Astrocyte (in vitro differentiated cells and primary cell): ENCODE data around the gene OLFML2B. TPM values are rescaled to one million over a fixed set of nuclear protein-coding genes. Genes with fewer than 3 reads are reported as not detected.

ENCODE experiments used
- DNase-seq: peaks from one replicate; pipeline ENCODE4 v3.0.0-alpha.2; 2010; ENCODE audit warnings: low read depth
- FAIRE-seq: peaks from 2 replicates; lab custom pipeline; 2011; peaks lifted over from hg19 to GRCh38; lab: Jason Lieb, UNC
- H2AFZ ChIP-seq: 2 replicates; pipeline ENCODE4 v1.6.0; 2012; ENCODE audit warnings: low read depth, low read length, inconsistent platforms
- H3K27ac ChIP-seq: 2 replicates; pipeline ENCODE4 v1.5.1; 2011; ENCODE audit warnings: low read depth, low read length, inconsistent platforms
- H3K27me3 ChIP-seq: 2 replicates; pipeline ENCODE4 v1.6.0; 2011; ENCODE audit warnings: low read length, inconsistent platforms; ENCODE audit not compliant: insufficient read depth
- H3K36me3 ChIP-seq: 2 replicates; pipeline ENCODE4 v1.5.1; 2011; ENCODE audit warnings: low read length, inconsistent platforms; ENCODE audit not compliant: insufficient read depth
- H3K4me1 ChIP-seq: 2 replicates; pipeline ENCODE4 v1.5.1; 2011; ENCODE audit warnings: low read length, inconsistent platforms; ENCODE audit not compliant: insufficient read depth
- H3K4me2 ChIP-seq: 2 replicates; pipeline ENCODE4 v1.6.0; 2012; ENCODE audit warnings: low read length, inconsistent platforms
- H3K4me3 ChIP-seq: 2 replicates; pipeline ENCODE4 v1.5.1; 2011; ENCODE audit warnings: low read depth, mild to moderate bottlenecking, low read length, inconsistent platforms; ENCODE audit not compliant: insufficient read depth
- H3K79me2 ChIP-seq: 2 replicates; pipeline ENCODE4 v1.6.0; 2012; ENCODE audit warnings: mild to moderate bottlenecking, low read length, inconsistent platforms; ENCODE audit not compliant: insufficient read depth
- H3K9ac ChIP-seq: 2 replicates; pipeline ENCODE4 v1.6.0; 2012; ENCODE audit warnings: mild to moderate bottlenecking, low read length, inconsistent platforms
- H3K9me3 ChIP-seq: 2 replicates; pipeline ENCODE4 v1.5.1; 2012; ENCODE audit warnings: low read depth, mild to moderate bottlenecking, low read length, inconsistent platforms; ENCODE audit not compliant: insufficient read depth
- H4K20me1 ChIP-seq: 2 replicates; pipeline ENCODE4 v1.6.0; 2012; ENCODE audit warnings: low read length, inconsistent platforms; ENCODE audit not compliant: insufficient read depth
- H3K27ac Mint-ChIP-seq: one replicate; pipeline ENCODE4 v1.8.0; 2021; ENCODE audit warnings: mild to moderate bottlenecking, mixed read lengths; ENCODE audit not compliant: unreplicated experiment
- H3K27me3 Mint-ChIP-seq: one replicate; pipeline ENCODE4 v1.8.0; 2021; ENCODE audit warnings: low read depth, mixed read lengths; ENCODE audit not compliant: unreplicated experiment
- H3K36me3 Mint-ChIP-seq: one replicate; pipeline ENCODE4 v1.8.0; 2021; ENCODE audit warnings: low read depth, mixed read lengths; ENCODE audit not compliant: unreplicated experiment
- H3K4me1 Mint-ChIP-seq: one replicate; pipeline ENCODE4 v1.8.0; 2021; ENCODE audit warnings: low read depth, mixed read lengths; ENCODE audit not compliant: unreplicated experiment
- H3K4me3 Mint-ChIP-seq: one replicate; pipeline ENCODE4 v1.8.0; 2021; ENCODE audit warnings: mild to moderate bottlenecking, moderate library complexity, mixed read lengths; ENCODE audit not compliant: unreplicated experiment
- H3K9me3 Mint-ChIP-seq: one replicate; pipeline ENCODE4 v1.8.0; 2021; ENCODE audit warnings: mild to moderate bottlenecking, mixed read lengths; ENCODE audit not compliant: unreplicated experiment
- EZH2 ChIP-seq: IDR thresholded peaks from 2 replicates; pipeline ENCODE4 v1.6.1; 2012; ENCODE audit warnings: mild to moderate bottlenecking, low read length, inconsistent platforms; ENCODE audit not compliant: insufficient read depth
- total RNA-seq: library from RNA; stranded (reverse); gene quantifications from 2 replicates; pipeline ENCODE4 v1.2.1, GENCODE V29; 2021
- TF ChIP-seq, protein P1 (sequence below): IDR thresholded peaks from 2 replicates; pipeline ENCODE4 v1.5.1; 2011; ENCODE audit warnings: low read depth, mild to moderate bottlenecking, inconsistent platforms, low read length, moderate library complexity; ENCODE audit not compliant: insufficient read depth

The OLFML2B gene
- total RNA-seq, 1 donor from 2014 or later, result 14.7 TPM

DNA sequence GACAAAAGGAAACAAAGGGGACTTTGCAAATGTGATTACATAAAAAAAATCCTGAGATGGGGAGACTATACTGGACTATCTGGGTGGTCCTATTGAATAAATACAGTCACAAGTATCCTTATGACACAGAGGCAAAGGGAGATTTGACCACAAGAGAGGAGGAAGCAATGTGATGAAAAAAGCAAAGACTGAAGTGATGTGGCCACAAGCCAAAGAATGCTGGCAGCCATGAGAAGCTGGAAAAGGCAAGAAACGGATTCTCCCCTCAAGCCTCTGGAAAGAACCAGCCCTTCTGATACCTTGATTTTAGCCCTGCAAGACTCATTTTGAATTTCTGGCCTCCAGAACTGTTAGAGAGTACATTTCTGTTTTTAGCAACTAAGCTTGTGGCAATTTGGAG is 36.4 kb downstream of the OLFML2B start:
- peaks cover 53% of the 10 kb centered on the region for H3K36me3 Mint-ChIP-seq

DNA sequence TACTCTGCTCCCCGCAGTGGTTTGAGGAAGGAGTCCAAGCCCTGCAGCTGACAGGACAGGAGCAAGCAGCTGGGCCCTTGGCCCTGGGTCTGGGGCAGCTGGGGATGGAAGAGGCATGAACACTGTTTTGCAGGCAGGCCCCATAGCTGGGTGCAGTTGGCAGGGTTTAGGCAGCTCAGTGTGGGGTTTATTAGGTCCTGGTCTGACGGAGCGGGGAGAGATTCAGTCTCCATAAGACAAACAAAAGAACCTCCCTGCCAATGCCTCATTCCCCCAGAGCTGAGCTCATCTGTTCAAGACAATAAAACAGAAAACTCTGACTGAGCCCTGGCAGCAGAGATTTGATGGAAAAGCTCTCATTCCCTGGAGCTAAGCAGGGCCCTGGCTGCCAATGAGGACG is 37.3 kb downstream of the OLFML2B start:
- Histone ChIP-seq H3K36me3 (no peaks in the 10 kb centered on the region), H4K20me1 (no peaks in the 10 kb centered on the region), H3K9ac (no peak overlapping the region), H2AFZ (peak overlapping the region; percentile 17), H3K4me1 (no peaks in the 10 kb centered on the region), H3K27ac (no peak overlapping the region), H3K4me2 (no peak overlapping the region), H3K9me3 (peaks cover 7% of the 10 kb centered on the region), H3K79me2 (no peaks in the 10 kb centered on the region), H3K27me3 (no peaks in the 10 kb centered on the region), H3K4me3 (no peak overlapping the region)
- H3K36me3 Mint-ChIP-seq, result peaks cover 47% of the 10 kb centered on the region
- H3K27ac Mint-ChIP-seq, result no peak overlapping the region
- DNase-seq (no peak), FAIRE-seq (no peak)
- H3K9me3 Mint-ChIP-seq, result peaks cover 22% of the 10 kb centered on the region
- no peak overlapping the region for H3K4me3 Mint-ChIP-seq
- H3K4me1 Mint-ChIP-seq, result peaks cover 5% of the 10 kb centered on the region
- TF ChIP-seq, protein P1, sequence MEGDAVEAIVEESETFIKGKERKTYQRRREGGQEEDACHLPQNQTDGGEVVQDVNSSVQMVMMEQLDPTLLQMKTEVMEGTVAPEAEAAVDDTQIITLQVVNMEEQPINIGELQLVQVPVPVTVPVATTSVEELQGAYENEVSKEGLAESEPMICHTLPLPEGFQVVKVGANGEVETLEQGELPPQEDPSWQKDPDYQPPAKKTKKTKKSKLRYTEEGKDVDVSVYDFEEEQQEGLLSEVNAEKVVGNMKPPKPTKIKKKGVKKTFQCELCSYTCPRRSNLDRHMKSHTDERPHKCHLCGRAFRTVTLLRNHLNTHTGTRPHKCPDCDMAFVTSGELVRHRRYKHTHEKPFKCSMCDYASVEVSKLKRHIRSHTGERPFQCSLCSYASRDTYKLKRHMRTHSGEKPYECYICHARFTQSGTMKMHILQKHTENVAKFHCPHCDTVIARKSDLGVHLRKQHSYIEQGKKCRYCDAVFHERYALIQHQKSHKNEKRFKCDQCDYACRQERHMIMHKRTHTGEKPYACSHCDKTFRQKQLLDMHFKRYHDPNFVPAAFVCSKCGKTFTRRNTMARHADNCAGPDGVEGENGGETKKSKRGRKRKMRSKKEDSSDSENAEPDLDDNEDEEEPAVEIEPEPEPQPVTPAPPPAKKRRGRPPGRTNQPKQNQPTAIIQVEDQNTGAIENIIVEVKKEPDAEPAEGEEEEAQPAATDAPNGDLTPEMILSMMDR, result no peak
- no peak for TF ChIP-seq EZH2
- peaks cover 7% of the 10 kb centered on the region for H3K27me3 Mint-ChIP-seq

More for the DNA sequence above, 36.4 kb downstream of the OLFML2B start:
- Histone ChIP-seq H3K9ac (no peak overlapping the region), H3K9me3 (peaks cover 11% of the 10 kb centered on the region), H3K79me2 (no peaks in the 10 kb centered on the region), H3K4me3 (no peak overlapping the region), H3K27ac (no peak overlapping the region), H4K20me1 (no peaks in the 10 kb centered on the region), H3K36me3 (no peaks in the 10 kb centered on the region), H3K4me2 (no peak overlapping the region), H3K4me1 (no peaks in the 10 kb centered on the region), H3K27me3 (no peaks in the 10 kb centered on the region), H2AFZ (no peak overlapping the region)
- peaks cover 30% of the 10 kb centered on the region for H3K9me3 Mint-ChIP-seq
- peaks cover 7% of the 10 kb centered on the region for H3K27me3 Mint-ChIP-seq
- DNase-seq (no peak), FAIRE-seq (no peak)
- no peak overlapping the region for H3K4me3 Mint-ChIP-seq
- TF ChIP-seq, protein P1, result no peak
- TF ChIP-seq EZH2, result no peak
- no peak overlapping the region for H3K27ac Mint-ChIP-seq
- peaks cover 5% of the 10 kb centered on the region for H3K4me1 Mint-ChIP-seq

DNA sequence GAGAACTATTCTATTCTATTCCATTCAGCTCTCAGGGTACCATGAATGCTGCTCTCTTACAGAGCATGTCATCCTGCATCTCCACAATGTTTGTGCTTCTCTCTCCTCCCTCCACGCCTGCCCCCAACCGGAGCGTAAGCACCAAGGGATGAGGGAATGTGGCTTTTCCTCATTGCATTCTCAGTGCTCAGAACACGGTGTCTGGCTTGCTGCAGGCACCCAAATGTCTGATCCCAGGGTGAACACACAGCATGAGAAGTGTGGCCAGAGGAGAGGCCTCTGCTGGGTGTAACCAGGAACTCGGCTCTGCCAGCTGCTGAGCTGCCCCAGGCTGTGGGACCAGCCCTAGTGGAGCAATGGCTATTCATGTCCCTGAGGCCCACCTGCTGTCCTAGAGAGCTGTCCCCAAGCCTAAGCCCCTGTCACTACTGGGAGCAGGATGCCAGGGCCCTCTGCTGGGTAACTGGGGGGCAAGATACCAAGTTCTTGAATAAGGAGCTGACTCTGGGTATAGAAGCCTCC is 38.3 kb downstream of the OLFML2B start:
- H3K9me3 Mint-ChIP-seq, result peaks cover 17% of the 10 kb centered on the region
- Histone ChIP-seq H3K4me1 (no peaks in the 10 kb centered on the region), H2AFZ (no peak overlapping the region), H3K4me2 (no peak overlapping the region), H3K9me3 (peaks cover 7% of the 10 kb centered on the region), H4K20me1 (no peaks in the 10 kb centered on the region), H3K9ac (no peak overlapping the region), H3K4me3 (no peak overlapping the region), H3K36me3 (no peaks in the 10 kb centered on the region), H3K27me3 (no peaks in the 10 kb centered on the region), H3K79me2 (no peaks in the 10 kb centered on the region), H3K27ac (no peak overlapping the region)
- no peak for TF ChIP-seq EZH2
- TF ChIP-seq, protein P1, result no peak
- H3K27ac Mint-ChIP-seq, result no peak overlapping the region
- FAIRE-seq (no peak), DNase-seq (no peak)
- peaks cover 7% of the 10 kb centered on the region for H3K27me3 Mint-ChIP-seq
- H3K4me3 Mint-ChIP-seq, result no peak overlapping the region
- H3K4me1 Mint-ChIP-seq, result peaks cover 5% of the 10 kb centered on the region
- H3K36me3 Mint-ChIP-seq, result peaks cover 40% of the 10 kb centered on the region
